AG09309 (cell line): ENCODE results near the gene PIP5K1C.

Source experiments
- DNase-seq: peaks from one replicate; pipeline ENCODE4 v3.0.0-alpha.2; 2010; ENCODE audit warnings: low read depth
- H3K4me3 ChIP-seq: 2 replicates; pipeline ENCODE4 v1.5.1; 2011; ENCODE audit warnings: mild to moderate bottlenecking, low read depth, low read length, moderate library complexity; ENCODE audit not compliant: control insufficient read depth
- TF ChIP-seq, protein P1 (sequence below): IDR thresholded peaks from 2 replicates; pipeline ENCODE4 v1.5.1; 2011; ENCODE audit warnings: mild to moderate bottlenecking, low read depth, low read length, inconsistent platforms; ENCODE audit not compliant: insufficient read depth, control insufficient read depth; ENCODE audit errors: missing control alignments

The PIP5K1C gene

GRCh38 chr19:3740431-3740830, 40.2 kb upstream of the PIP5K1C start:
- no peak overlapping the region for H3K4me3 ChIP-seq
- no peak for DNase-seq
- TF ChIP-seq, protein P1, sequence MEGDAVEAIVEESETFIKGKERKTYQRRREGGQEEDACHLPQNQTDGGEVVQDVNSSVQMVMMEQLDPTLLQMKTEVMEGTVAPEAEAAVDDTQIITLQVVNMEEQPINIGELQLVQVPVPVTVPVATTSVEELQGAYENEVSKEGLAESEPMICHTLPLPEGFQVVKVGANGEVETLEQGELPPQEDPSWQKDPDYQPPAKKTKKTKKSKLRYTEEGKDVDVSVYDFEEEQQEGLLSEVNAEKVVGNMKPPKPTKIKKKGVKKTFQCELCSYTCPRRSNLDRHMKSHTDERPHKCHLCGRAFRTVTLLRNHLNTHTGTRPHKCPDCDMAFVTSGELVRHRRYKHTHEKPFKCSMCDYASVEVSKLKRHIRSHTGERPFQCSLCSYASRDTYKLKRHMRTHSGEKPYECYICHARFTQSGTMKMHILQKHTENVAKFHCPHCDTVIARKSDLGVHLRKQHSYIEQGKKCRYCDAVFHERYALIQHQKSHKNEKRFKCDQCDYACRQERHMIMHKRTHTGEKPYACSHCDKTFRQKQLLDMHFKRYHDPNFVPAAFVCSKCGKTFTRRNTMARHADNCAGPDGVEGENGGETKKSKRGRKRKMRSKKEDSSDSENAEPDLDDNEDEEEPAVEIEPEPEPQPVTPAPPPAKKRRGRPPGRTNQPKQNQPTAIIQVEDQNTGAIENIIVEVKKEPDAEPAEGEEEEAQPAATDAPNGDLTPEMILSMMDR, result no peak

- no peak overlapping the region for H3K4me3 ChIP-seq
- no peak for DNase-seq
- TF ChIP-seq, protein P1, result no peak
These were observed 38.4 kb upstream of the PIP5K1C start for GRCh38 chr19:3738477-3739220.

DNA sequence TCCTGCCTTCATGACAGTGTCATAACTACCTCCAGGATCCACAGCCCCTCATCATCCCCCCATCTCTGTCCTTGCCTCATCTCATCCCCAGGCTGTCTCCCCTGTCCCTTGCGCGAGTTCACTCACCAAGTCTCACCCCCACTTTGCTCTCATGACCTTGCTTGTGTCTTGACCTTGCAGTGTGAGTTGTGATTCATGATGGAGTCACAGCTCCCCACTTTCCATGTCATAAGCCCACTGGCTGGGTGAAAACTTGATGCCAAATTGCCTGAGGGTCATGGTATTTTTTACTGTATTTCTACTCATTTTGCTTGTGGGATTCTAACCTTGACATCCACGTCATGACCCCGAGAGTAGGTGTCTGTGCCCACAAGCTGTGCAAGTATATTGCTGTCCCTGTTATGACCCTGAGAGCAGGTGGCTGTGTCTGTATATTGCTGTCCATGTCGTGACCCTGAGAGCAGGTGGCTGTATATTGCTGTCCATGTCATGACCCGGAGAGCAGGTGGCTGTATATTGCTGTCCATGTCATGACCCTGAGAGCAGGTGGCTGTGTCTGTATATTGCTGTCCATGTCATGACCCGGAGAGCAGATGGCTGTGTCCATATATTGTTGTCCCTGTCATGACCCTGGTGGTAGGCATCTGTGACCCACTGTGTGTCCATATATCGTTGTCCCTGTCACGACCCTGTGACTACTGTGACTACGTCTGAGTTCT, 37.4 kb upstream of the PIP5K1C start:
- H3K4me3 ChIP-seq, result no peak overlapping the region
- TF ChIP-seq, protein P1, result no peak
- no peak for DNase-seq

DNA sequence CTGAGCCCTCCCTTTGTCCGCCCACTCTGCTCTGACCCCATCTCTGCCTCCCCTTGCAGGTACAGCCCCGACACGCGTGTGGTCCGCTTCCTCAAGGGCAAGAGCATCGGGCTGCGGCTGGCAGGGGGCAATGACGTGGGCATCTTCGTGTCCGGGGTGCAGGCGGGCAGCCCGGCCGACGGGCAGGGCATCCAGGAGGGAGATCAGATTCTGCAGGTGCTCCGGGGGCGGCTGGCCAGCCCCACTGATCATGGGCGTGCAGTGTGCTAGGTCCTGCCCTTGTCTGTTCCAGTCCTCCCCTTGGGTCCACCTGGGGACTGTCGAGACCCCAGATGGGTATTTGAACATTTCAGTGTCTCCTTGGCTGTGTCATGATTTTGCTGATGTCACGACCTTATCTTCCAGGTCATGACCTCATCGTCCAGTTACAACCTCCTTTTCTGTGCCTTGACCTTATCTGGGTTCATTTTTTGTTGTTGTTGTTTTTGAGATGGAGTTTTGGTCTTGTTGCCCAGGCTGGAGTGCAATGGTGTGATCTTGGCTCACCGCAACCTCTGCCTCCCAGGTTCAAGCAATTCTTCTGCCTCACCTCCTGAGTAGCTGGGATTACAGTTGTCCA, 35.9 kb upstream of the PIP5K1C start:
- H3K4me3 ChIP-seq, result no peak overlapping the region
- TF ChIP-seq, protein P1, result no peak
- DNase-seq, result no peak

GRCh38 chr19:3734310-3734600, 34.0 kb upstream of the PIP5K1C start:
- no peak overlapping the region for H3K4me3 ChIP-seq
- DNase-seq, result no peak
- TF ChIP-seq, protein P1, result no peak

DNA sequence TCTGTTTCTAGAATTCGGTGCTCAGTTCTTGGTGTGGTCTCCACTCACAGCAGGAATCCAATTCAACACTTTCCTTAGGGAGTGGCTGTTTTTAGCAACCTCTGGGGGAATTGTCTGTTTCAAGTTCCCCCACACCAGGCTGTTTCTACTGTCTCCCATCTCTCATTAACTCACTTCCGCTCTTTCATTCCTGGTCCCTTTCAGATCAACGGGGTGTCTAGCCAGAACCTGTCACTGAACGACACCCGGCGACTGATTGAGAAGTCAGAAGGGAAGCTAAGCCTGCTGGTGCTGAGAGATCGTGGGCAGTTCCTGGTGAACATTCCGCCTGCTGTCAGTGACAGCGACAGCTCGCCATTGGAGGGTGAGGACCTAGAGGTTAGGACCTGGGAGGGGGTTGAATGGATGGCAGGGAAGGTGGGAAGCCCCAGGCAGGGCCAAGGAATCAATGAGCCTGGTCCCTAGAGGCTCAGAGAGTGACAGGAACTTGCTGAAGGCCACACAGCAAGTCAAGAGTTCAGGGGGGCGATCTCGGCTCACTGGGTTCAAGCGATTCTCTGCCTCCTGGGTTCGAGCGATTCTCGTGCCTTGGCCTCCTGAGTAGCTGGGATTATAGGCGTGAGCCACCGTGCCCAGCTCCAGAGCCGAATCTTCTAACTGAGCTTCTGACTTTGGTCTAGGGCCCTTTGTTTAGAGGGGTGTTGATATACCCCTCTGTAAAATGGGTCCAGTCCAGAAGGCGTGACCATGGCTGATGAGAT, 33.5 kb upstream of the PIP5K1C start:
- no peak overlapping the region for H3K4me3 ChIP-seq
- TF ChIP-seq, protein P1, result no peak
- DNase-seq, result no peak
